OCI-M2 (cell line): ENCODE data around the gene THAP10.

Experiments used
- DNase-seq: peaks from one replicate; lab custom pipeline; 2025; ENCODE audit not compliant: unreplicated experiment; lab: John Stamatoyannopoulos, UW

The THAP10 gene

GRCh38 chr15:70854666-70854976 lies 37.6 kb downstream of the THAP10 start:
- DNase-seq, result no peak

DNA sequence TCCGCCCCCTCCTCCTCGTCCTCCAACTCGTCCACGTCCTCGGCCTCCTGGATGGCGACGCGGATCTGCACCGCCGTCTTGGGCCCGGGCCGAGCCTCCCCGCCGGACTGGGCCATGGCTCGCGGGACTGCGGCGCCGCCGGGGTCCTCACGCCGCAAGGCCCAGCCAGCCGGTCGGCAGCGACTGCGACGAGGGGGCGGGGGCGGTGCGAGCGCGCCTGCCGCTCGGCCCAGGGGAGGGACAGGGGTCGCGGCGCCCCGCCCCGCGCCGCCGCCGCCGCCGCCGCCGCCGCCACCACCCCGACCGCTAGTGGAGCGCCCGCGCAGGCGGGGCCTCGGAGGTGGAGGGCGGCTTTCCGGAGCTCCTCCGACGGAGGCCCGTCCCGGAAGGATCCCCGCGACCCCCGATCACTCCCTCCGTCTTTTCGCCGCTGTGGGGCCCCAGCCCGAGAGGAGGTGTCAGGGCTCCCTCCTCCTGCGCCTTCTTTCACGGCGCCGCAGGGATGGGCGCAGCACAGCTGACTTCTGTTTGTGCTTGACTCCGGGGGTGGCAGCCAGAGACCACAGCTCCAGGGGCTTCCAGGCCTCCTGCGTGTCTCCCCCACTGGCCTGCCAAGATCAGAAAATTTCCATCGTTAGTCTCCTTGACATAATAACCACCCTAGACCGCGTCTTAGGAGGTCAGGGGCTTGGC lies 38.1 kb downstream of the THAP10 start, which contains the start of gene LARP6:
Gene LARP6, minus strand, starts transcription at position 185 of the 693 bp plus-strand sequence. Its CDS starts 69 bp downstream, at position 116.
- no peak for DNase-seq

DNA sequence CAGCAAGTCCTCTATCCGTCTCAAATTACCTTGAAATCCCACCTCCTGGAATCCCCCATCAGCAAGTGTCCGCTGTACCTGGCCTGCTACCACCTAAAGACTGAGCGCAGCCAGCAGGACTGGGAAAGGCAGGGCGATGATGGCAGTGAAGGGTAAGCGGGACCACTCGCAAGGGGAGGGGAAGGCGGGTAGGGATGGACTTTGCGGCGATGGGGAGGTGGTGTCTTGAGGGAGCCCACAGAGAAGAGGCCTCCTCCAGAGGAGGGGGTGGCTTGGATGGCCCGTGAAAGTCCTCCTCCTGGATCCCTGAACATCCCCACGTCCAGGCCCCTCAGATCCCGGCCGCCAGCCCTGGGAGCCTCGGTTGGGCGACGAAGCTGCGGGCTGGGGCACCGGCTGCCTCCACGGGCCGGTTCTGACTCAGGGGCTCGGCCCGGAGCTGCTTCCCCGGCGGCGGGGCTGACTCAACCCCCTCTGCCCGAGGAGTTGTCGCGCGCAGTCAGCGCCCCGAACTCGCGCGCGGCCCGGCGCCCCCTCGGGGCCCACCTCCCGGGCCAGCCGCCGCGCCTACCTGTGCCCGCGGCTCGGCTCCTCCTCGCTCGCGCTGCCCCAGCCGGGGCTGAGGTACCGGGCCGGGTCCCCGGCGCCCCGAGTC lies 38.8 kb downstream of the THAP10 start:
- DNase-seq, result no peak

- no peak for DNase-seq
Observed at GRCh38 chr15:70852501-70853317, 39.5 kb downstream of the THAP10 start.

- DNase-seq, result no peak
Observed at GRCh38 chr15:70851889-70852288, 40.3 kb downstream of the THAP10 start.

DNA sequence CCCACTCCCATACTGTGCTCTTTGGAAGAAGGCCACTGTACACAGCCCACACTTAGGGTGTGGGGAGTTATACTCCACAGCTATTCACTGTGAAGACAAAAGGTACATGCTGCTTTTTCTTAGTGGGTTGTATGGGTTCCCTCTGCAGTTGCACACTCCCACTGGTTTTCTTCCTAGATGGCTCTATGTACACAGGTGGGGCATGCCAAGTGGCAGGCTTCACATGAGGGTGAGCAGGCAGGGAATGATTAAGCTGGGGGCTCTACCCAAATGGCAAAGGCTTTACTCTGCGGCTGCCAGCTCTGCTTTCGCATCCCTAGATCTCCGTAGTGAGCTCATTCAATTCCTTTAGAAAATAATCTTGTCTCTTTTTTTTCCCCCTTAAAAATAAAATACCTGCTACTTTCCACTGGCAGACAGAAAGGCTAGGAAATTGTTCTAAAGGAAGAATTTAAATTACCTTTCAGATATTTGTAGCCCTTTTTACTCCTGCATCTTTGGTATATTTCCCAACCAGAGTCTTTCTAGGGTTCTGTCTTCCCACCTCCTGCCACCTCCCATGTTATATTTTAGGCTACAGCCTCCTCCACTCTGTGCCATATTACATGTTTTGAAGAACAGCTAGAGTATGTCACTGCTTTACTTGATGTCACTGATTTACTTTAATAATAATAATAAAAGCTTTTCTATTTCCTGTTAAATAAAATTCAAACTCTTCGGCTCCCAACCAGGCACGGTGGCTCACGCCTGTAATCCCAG lies 46.5 kb downstream of the THAP10 start:
- DNase-seq, result no peak

- DNase-seq, result no peak
Observed at GRCh38 chr15:70837476-70837875, 54.8 kb downstream of the THAP10 start.

DNA sequence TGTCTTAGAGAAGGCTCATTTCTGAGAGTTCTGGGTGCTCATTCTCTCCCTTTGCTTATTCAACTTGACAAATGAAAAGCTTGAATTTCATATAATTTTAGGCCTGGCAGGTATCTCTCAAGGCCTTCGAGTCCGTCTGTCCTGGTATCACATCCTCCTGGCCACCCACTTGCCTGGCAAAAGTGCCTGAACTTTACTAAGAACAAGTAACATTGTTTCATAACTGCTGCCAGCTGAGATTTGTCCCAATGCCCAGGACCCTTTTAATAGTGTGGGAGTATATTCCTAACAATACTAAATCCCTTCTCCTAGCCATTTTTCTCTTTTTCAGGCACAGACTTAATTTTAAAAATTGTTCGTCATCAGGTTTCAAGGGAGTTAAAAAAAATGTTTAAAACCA lies 56.4 kb downstream of the THAP10 start:
- DNase-seq, result no peak

GRCh38 chr15:70835415-70835814 lies 56.8 kb downstream of the THAP10 start:
- no peak for DNase-seq

- no peak for DNase-seq
Observed at GRCh38 chr15:70834999-70835398, 57.2 kb downstream of the THAP10 start.

GRCh38 chr15:70833861-70834765 lies 58.1 kb downstream of the THAP10 start:
- no peak for DNase-seq

GRCh38 chr15:70833422-70833821 lies 58.8 kb downstream of the THAP10 start:
- no peak for DNase-seq

DNA sequence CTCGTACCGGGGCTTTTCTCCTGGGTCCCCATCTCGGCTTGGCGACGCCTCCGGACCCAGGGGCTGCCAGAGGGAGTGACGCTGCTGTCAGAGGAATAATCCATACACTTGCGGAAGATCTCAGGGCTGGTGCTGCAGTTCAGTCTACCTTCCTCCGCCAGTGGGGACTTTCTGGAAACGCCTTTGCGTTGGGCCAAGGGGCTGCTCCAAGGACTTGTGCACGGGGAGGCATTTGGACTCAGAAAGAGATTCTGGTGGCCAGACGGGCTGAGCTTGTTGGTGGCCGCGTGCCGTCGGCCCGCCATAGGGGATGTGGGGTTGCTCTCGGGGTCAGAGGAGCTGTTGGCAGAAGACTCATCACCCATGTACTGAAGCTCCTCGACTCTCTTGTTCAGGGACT lies 60.1 kb downstream of the THAP10 start:
- DNase-seq, result no peak
